Measurements from ENCODE around the gene GSTCD. TPM values are rescaled to one million over a fixed set of nuclear protein-coding genes. Genes with fewer than 3 reads are reported as not detected.

The GSTCD gene
- total RNA-seq, 1 experiment from 2014 or later: 17.9 TPM

DNA sequence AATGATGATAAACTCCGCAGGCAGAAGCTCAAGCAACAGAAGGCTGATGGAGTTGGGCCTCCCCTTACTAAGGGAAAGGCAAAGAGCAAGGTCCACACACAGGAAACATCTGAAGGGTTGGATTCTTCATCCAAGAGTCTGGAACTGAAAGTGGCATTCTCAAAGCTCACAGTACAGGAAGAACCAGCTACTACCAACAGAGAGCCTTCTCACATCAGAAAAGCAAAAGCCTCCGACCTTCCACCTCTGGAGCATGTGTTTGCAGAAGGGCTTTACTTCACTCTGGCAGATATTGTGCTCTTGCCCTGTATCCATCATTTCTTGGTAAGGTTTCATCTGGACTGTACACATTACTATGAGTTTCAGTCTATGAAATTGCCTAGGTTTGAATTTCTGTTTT, 10.6 kb downstream of the GSTCD start:
- Histone ChIP-seq H2AK5ac (ENCODE audit: insufficient read length, low read length) (no peak overlapping the region), H4K20me1 (ENCODE audit: control insufficient read depth, insufficient read depth, insufficient read length) (no peaks in the 10 kb centered on the region)
- H3K4me3 Mint-ChIP-seq: no peak overlapping the region

More for the DNA sequence above, 10.6 kb downstream of the GSTCD start:
- Histone ChIP-seq H2BK5ac (ENCODE audit: insufficient read length, low read length) (no peak overlapping the region), H3K27ac (ENCODE audit: insufficient read length, low read depth, low read length) (no peak overlapping the region), H2BK20ac (ENCODE audit: low read depth, low read length, poor library complexity, severe bottlenecking) (no peak overlapping the region), H4K91ac (ENCODE audit: insufficient read length, low read depth, low read length) (no peak overlapping the region), H3K14ac (ENCODE audit: insufficient read depth, low read length) (no peak overlapping the region), H2BK120ac (ENCODE audit: low read depth, low read length, poor library complexity, severe bottlenecking) (no peak overlapping the region), H3K23me2 (ENCODE audit: insufficient read length, low read depth, low read length, poor library complexity, severe bottlenecking) (no peaks in the 10 kb centered on the region), H4K8ac (replicated peaks; ENCODE audit: insufficient read length, low read depth, low read length) (no peak overlapping the region), H3K56ac (ENCODE audit: insufficient read length, low read depth, low read length) (no peak overlapping the region), H4K5ac (ENCODE audit: insufficient read length, low read depth, low read length) (no peak overlapping the region), H3T11ph (ENCODE audit: low read length) (no peak overlapping the region), H2BK12ac (ENCODE audit: insufficient read length, low read depth, low read length) (no peak overlapping the region), H3K4me2 (ENCODE audit: insufficient read depth, insufficient read length, low read length) (no peak overlapping the region), H3K9me3 (ENCODE audit: control insufficient read depth, low read depth, low read length) (no peaks in the 10 kb centered on the region), H3K79me2 (ENCODE audit: insufficient read depth, low read length) (no peaks in the 10 kb centered on the region), H2BK15ac (ENCODE audit: low read depth, low read length) (no peak overlapping the region), H3K23ac (ENCODE audit: insufficient read length, low read depth, low read length) (no peak overlapping the region), H3K18ac (ENCODE audit: insufficient read length, low read depth, low read length) (no peak overlapping the region), H3K4ac (ENCODE audit: low read depth, low read length) (no peak overlapping the region), H3K27me3 (ENCODE audit: insufficient read depth, low read length) (no peaks in the 10 kb centered on the region), H3K9ac (ENCODE audit: extremely low read depth, insufficient read length, low read length) (no peak overlapping the region), H3K4me1 (ENCODE audit: insufficient read depth, low read length) (no peaks in the 10 kb centered on the region), H2AFZ (ENCODE audit: low read length) (no peak overlapping the region), H3K79me1 (ENCODE audit: insufficient read depth, low read depth, low read length, poor library complexity, severe bottlenecking) (no peaks in the 10 kb centered on the region)
- Mint-ChIP-seq H3K9me3 (peaks cover 6 to 7% of the 10 kb centered on the region in 2 experiments; a peak in 3 of 5 replicates), H3K4me1 (peaks cover 0 to 2% of the 10 kb centered on the region in 2 experiments; a peak in 1 of 4 replicates), H3K27me3 (ENCODE audit: low read depth) (no peaks in the 10 kb centered on the region), H3K36me3 (ENCODE audit: insufficient read depth in 1 of 3, low read depth in 3 of 3) (peaks cover 13 to 37% (median 23%) of the 10 kb centered on the region in 3 experiments), H3K27ac (no peak overlapping the region)
- no peak for DNase-seq
- WGBS (ENCODE audit: extremely low coverage, insufficient read length, low lambda C conversion rate): no CpG with 5 or more reads among the region's 2 CpGs
- TF ChIP-seq, protein P1, sequence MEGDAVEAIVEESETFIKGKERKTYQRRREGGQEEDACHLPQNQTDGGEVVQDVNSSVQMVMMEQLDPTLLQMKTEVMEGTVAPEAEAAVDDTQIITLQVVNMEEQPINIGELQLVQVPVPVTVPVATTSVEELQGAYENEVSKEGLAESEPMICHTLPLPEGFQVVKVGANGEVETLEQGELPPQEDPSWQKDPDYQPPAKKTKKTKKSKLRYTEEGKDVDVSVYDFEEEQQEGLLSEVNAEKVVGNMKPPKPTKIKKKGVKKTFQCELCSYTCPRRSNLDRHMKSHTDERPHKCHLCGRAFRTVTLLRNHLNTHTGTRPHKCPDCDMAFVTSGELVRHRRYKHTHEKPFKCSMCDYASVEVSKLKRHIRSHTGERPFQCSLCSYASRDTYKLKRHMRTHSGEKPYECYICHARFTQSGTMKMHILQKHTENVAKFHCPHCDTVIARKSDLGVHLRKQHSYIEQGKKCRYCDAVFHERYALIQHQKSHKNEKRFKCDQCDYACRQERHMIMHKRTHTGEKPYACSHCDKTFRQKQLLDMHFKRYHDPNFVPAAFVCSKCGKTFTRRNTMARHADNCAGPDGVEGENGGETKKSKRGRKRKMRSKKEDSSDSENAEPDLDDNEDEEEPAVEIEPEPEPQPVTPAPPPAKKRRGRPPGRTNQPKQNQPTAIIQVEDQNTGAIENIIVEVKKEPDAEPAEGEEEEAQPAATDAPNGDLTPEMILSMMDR (conservative IDR thresholded peaks at IDR 0.05): no peak
